OCI-LY1 (cell line): ENCODE results near the gene CTCFL.

Experiments
- CTCF ChIP-seq: fragments of 200-600 bp; sonication (generic), shearing (Covaris generic); IDR thresholded peaks from 2 replicates; pipeline ENCODE4 v1.5.1; 2017; ENCODE audit warnings: mild to moderate bottlenecking, antibody characterized with exemption, low read length, moderate library complexity, mixed read lengths
- EZH2 ChIP-seq: fragments of 200-600 bp; sonication (generic), shearing (Covaris generic); IDR thresholded peaks from 2 replicates; pipeline ENCODE4 v1.8.0; 2017; ENCODE audit warnings: borderline replicate concordance, mixed run types, mild to moderate bottlenecking, antibody characterized with exemption, low read length, moderate library complexity, mixed read lengths

GRCh38 chr20:57537822-57538221 lies 12.9 kb upstream of the CTCFL start:
- TF ChIP-seq CTCF: no peak
- no peak for TF ChIP-seq EZH2
